SH-SY5Y (cell line): ENCODE measurements around the gene DNAH17.

Experiments
- GATA2 ChIP-seq: IDR thresholded peaks from 2 replicates; pipeline ENCODE4 v1.6.1; 2011; ENCODE audit warnings: mild to moderate bottlenecking, low read depth, low read length
- GATA3 ChIP-seq: IDR thresholded peaks from 2 replicates; pipeline ENCODE4 v1.6.1; 2011; ENCODE audit warnings: low read depth, mild to moderate bottlenecking, low read length, moderate library complexity

DNA sequence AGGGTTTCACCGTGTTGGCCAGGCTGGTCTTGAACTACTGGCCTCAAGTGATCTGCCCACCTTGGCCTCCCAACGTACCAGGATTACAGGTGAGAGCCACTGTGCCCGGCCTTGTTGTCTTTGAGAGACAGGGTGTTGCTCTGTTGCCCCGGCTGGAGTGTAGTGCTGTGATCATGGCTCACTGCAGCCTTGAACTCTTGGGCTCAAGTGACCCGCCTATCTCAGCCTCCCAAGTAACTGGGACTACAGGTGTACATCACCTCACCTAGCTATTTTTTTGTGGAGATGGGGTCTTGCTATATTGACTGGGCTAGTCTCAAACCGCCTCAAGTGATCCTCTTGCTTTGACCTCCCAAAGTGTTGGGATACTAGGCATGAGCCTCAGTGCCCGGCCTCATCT is 130.4 kb downstream of the DNAH17 start:
- TF ChIP-seq GATA2 (no peak), GATA3 (no peak)
